ENCODE results near the gene NUDT4.

Gene NUDT4

DNA sequence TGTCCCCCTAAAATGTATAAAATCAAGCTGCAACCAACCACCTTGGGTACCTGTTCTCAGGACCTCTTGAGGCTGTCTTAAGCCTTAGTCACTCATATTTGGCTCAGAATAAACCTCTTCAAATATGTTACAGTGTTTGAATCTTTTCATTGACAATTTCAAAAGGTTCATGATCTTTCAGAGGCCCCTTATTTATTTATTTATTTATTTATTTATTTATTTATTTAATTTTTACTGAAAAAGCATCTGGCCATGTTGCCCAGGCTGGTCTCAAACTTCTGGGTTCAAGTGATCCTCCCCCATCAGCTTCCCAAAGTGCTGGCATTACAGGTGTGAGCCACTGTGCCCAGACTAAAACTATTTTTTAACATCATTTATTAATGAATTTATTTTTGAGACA is 8.2 kb upstream of the NUDT4 start:
- no peaks in the 10 kb centered on the region for H3K27me3 ChIP-seq (ENCODE audit: insufficient read depth, low read length, poor library complexity)
- no peaks in the 10 kb centered on the region for H3K79me2 ChIP-seq (ENCODE audit: control insufficient read depth, insufficient read depth, low read length)
- no peak overlapping the region for H3K4ac ChIP-seq (ENCODE audit: low read depth, low read length)
- H3K4me3 ChIP-seq (ENCODE audit: low read length) = no peak overlapping the region
- H3K4me1 ChIP-seq (ENCODE audit: control insufficient read depth, low read depth, low read length) = no peaks in the 10 kb centered on the region
- no peak overlapping the region for H2BK5ac ChIP-seq (ENCODE audit: low read length)
- no peak overlapping the region for H2BK120ac ChIP-seq (ENCODE audit: low read depth, low read length)
- no peak overlapping the region for H3K27ac ChIP-seq (ENCODE audit: low read depth, low read length)
- H4K8ac ChIP-seq (ENCODE audit: low read depth, low read length) = no peak overlapping the region
- DNase-seq = no peak
- H3K9ac ChIP-seq (ENCODE audit: low read length) = no peak overlapping the region
- H2BK15ac ChIP-seq (replicated peaks; ENCODE audit: low read depth) = no peak overlapping the region
- no peak overlapping the region for H4K5ac ChIP-seq (ENCODE audit: low read length)
- H3K36me3 ChIP-seq (ENCODE audit: control insufficient read depth, insufficient read depth, low read length) = no peaks in the 10 kb centered on the region
- no peaks in the 10 kb centered on the region for H3K79me1 ChIP-seq (ENCODE audit: low read length)
- H2AK5ac ChIP-seq (ENCODE audit: low read length) = no peak overlapping the region
- H3K23ac ChIP-seq (ENCODE audit: low read length) = no peak overlapping the region
- no peak overlapping the region for H3K18ac ChIP-seq (ENCODE audit: low read length)
- H3K4me2 ChIP-seq (ENCODE audit: low read length) = no peak overlapping the region
- H3K56ac ChIP-seq (ENCODE audit: low read length) = no peak overlapping the region

DNA sequence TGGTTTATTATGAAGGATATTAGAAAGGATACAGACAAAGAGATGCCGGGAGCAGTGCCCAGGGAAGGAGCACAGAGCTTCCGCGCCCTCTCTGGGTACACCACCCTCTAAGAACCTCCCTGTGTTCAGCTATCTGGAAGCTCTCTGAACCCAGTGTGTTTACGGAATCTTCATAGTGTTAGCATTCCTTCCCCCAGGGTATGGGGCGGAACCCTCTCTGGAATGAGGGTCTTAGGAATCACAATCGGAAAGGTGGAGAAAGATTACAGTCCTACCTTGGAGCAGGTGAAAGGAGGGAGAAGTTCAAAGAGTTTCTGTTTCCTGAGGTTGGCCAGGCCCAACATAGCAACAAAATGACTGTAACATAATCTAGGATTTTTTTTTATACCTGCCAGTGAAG is 6.8 kb upstream of the NUDT4 start:
- peak; percentile 75 for DNase-seq
- Histone ChIP-seq H3K4me1 (ENCODE audit: control insufficient read depth, low read depth, low read length) (no peaks in the 10 kb centered on the region), H3K79me2 (ENCODE audit: control insufficient read depth, insufficient read depth, low read length) (no peaks in the 10 kb centered on the region), H3K4ac (ENCODE audit: low read depth, low read length) (no peak overlapping the region), H3K4me3 (ENCODE audit: low read length) (no peak overlapping the region), H3K23ac (ENCODE audit: low read length) (no peak overlapping the region), H2AK5ac (ENCODE audit: low read length) (no peak overlapping the region), H2BK5ac (ENCODE audit: low read length) (no peak overlapping the region), H3K18ac (ENCODE audit: low read length) (no peak overlapping the region), H3K9ac (ENCODE audit: low read length) (no peak overlapping the region), H3K27ac (ENCODE audit: low read depth, low read length) (no peak overlapping the region), H3K79me1 (ENCODE audit: low read length) (no peaks in the 10 kb centered on the region), H4K5ac (ENCODE audit: low read length) (no peak overlapping the region), H2BK15ac (replicated peaks; ENCODE audit: low read depth) (no peak overlapping the region), H3K4me2 (ENCODE audit: low read length) (no peak overlapping the region), H2BK120ac (ENCODE audit: low read depth, low read length) (no peak overlapping the region), H4K8ac (ENCODE audit: low read depth, low read length) (no peak overlapping the region), H3K27me3 (ENCODE audit: insufficient read depth, low read length, poor library complexity) (no peaks in the 10 kb centered on the region), H3K36me3 (ENCODE audit: control insufficient read depth, insufficient read depth, low read length) (no peaks in the 10 kb centered on the region), H3K56ac (ENCODE audit: low read length) (no peak overlapping the region)
- no CpG with 5 or more reads among the region's 6 CpGs for WGBS (ENCODE audit: extremely low coverage, insufficient coverage, low lambda C conversion rate)

DNA sequence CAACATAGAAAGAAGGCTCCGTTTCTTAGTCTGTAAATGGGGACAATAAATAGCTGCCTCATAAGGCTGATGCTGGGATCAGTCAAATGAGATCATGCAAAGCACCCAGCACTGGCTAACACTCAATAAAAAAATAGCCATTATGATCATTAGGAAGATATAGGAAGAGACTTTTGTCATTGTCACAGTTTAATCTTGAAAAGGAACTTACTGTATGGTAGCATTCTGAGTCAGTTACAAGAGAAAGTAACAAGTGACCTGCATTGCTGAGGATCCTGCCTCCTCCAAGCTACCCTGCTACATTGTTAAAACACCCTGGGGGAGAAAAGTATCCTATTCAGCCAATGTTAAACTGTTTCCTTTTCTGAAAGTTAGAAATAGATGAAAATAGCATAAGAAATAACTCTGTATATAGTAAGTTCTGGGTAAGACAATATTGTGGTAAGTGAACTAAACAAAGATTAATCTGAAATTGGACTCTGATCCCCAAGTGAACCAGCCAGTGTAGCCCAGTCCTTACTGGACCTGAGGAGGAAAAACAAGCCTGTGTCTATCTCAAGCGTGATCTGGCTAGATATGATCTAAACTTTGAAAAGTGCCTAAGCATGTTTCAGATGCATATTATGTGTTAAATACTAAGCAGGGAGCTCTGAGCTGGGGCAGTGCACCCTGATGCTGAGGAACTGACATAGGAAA is 3.6 kb upstream of the NUDT4 start:
- no peak overlapping the region for H2BK15ac ChIP-seq (replicated peaks; ENCODE audit: low read depth)
- H3K79me2 ChIP-seq (ENCODE audit: control insufficient read depth, insufficient read depth, low read length) = peaks cover 9% of the 10 kb centered on the region
- no peak overlapping the region for H3K4ac ChIP-seq (ENCODE audit: low read depth, low read length)
- no peak overlapping the region for H3K9ac ChIP-seq (ENCODE audit: low read length)
- H3K23ac ChIP-seq (ENCODE audit: low read length) = no peak overlapping the region
- H2AK5ac ChIP-seq (ENCODE audit: low read length) = no peak overlapping the region
- peak; percentile 46 for DNase-seq
- no peak overlapping the region for H3K4me2 ChIP-seq (ENCODE audit: low read length)
- no peak overlapping the region for H3K27ac ChIP-seq (ENCODE audit: low read depth, low read length)
- no peak overlapping the region for H3K56ac ChIP-seq (ENCODE audit: low read length)
- no peak overlapping the region for H2BK120ac ChIP-seq (ENCODE audit: low read depth, low read length)
- H4K5ac ChIP-seq (ENCODE audit: low read length) = no peak overlapping the region
- peaks cover 3% of the 10 kb centered on the region for H3K4me1 ChIP-seq (ENCODE audit: control insufficient read depth, low read depth, low read length)
- H2BK5ac ChIP-seq (ENCODE audit: low read length) = no peak overlapping the region
- peaks cover 4% of the 10 kb centered on the region for H3K79me1 ChIP-seq (ENCODE audit: low read length)
- no peak overlapping the region for H4K8ac ChIP-seq (ENCODE audit: low read depth, low read length)
- no peak overlapping the region for H3K18ac ChIP-seq (ENCODE audit: low read length)
- no peaks in the 10 kb centered on the region for H3K27me3 ChIP-seq (ENCODE audit: insufficient read depth, low read length, poor library complexity)
- no peaks in the 10 kb centered on the region for H3K36me3 ChIP-seq (ENCODE audit: control insufficient read depth, insufficient read depth, low read length)
- no CpG with 5 or more reads among the region's 2 CpGs for WGBS (ENCODE audit: extremely low coverage, insufficient coverage, low lambda C conversion rate)
- no peak overlapping the region for H3K4me3 ChIP-seq (ENCODE audit: low read length)

DNA sequence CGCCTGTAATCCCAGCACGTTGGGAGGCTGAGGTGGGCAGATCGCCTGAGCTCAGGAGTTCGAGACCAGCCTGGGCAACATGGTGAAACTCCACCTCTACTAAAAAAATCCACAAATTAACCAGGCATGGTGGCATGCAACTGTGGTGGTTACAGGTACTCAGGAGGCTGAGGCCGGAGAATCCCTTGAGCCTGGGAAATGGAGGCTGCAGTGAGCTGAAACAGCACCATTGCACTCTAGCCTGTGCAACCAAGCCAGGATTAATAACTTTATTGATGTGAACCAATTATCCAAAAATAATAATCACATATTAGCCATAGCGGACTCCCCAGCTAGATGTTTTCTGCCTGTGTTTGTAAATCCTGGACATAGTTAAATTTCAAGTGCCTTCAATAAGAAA is 1.8 kb upstream of the NUDT4 start:
- H2BK15ac ChIP-seq (replicated peaks; ENCODE audit: low read depth) = no peak overlapping the region
- no peak overlapping the region for H3K18ac ChIP-seq (ENCODE audit: low read length)
- H3K9ac ChIP-seq (ENCODE audit: low read length) = no peak overlapping the region
- no peak overlapping the region for H3K4ac ChIP-seq (ENCODE audit: low read depth, low read length)
- H3K4me2 ChIP-seq (ENCODE audit: low read length) = no peak overlapping the region
- no peaks in the 10 kb centered on the region for H3K36me3 ChIP-seq (ENCODE audit: control insufficient read depth, insufficient read depth, low read length)
- H2BK120ac ChIP-seq (ENCODE audit: low read depth, low read length) = no peak overlapping the region
- H3K79me1 ChIP-seq (ENCODE audit: low read length) = peaks cover 4% of the 10 kb centered on the region
- no peaks in the 10 kb centered on the region for H3K27me3 ChIP-seq (ENCODE audit: insufficient read depth, low read length, poor library complexity)
- no peak overlapping the region for H3K4me3 ChIP-seq (ENCODE audit: low read length)
- peaks cover 23% of the 10 kb centered on the region for H3K79me2 ChIP-seq (ENCODE audit: control insufficient read depth, insufficient read depth, low read length)
- no peak overlapping the region for H4K8ac ChIP-seq (ENCODE audit: low read depth, low read length)
- H2BK5ac ChIP-seq (ENCODE audit: low read length) = no peak overlapping the region
- no peak overlapping the region for H4K5ac ChIP-seq (ENCODE audit: low read length)
- H3K27ac ChIP-seq (ENCODE audit: low read depth, low read length) = no peak overlapping the region
- H3K4me1 ChIP-seq (ENCODE audit: control insufficient read depth, low read depth, low read length) = peaks cover 3% of the 10 kb centered on the region
- H3K56ac ChIP-seq (ENCODE audit: low read length) = peak overlapping the region; percentile 10
- no peak for DNase-seq
- no CpG with 5 or more reads among the region's 6 CpGs for WGBS (ENCODE audit: extremely low coverage, insufficient coverage, low lambda C conversion rate)
- H3K23ac ChIP-seq (ENCODE audit: low read length) = no peak overlapping the region
- no peak overlapping the region for H2AK5ac ChIP-seq (ENCODE audit: low read length)

DNA sequence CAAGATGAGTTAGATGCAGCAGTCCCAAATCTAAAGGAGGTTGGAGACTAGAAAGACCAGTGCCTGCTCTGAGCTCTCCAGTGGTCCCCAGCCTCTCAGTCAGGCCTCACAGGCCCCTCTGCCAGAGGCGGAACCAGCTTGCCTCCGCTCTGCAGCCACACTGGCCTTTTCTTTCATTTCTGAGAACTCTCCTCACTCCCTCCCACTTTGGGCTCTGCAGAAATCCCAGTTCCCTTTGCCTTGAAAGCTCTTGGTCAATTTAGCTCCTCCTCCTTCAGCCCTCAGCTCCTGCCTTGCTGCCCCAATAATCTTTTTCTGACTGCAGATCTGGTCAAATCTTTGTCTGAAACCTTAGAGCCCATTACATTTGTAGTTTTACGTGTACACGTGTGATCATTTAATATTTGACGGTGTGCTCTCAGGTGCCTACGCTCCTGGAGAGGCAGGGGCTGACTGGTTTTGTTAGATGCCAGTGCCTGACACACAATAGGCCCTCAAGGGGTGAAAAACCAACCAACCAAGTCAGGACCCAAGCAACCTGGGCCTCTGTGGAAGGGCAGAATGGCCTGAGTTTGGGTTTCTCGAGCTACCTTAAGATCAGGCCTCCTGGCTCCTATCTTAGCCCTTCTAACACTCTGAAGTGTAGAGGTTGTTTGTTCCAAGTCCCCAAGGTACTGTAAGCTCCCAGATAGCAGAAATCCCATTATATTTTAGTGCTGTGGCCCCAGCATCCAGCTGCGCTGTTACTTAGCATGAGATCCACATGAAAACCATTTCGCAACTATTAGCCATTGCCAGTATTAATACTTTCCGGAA is 1.1 kb upstream of the NUDT4 start:
- Histone ChIP-seq H3K18ac (ENCODE audit: low read length) (peak overlapping the region; percentile 54), H3K4ac (ENCODE audit: low read depth, low read length) (no peak overlapping the region), H3K36me3 (ENCODE audit: control insufficient read depth, insufficient read depth, low read length) (no peaks in the 10 kb centered on the region), H3K9ac (ENCODE audit: low read length) (peak overlapping the region; percentile 52), H2BK5ac (ENCODE audit: low read length) (peak overlapping the region; percentile 37), H2BK15ac (replicated peaks; ENCODE audit: low read depth) (no peak overlapping the region), H4K8ac (ENCODE audit: low read depth, low read length) (no peak overlapping the region), H3K79me1 (ENCODE audit: low read length) (peaks cover 4% of the 10 kb centered on the region), H3K23ac (ENCODE audit: low read length) (no peak overlapping the region), H3K4me2 (ENCODE audit: low read length) (peak overlapping the region; percentile 23), H3K4me1 (ENCODE audit: control insufficient read depth, low read depth, low read length) (peaks cover 7% of the 10 kb centered on the region), H2AK5ac (ENCODE audit: low read length) (peak overlapping the region; percentile 22), H2BK120ac (ENCODE audit: low read depth, low read length) (no peak overlapping the region), H3K27me3 (ENCODE audit: insufficient read depth, low read length, poor library complexity) (no peaks in the 10 kb centered on the region), H3K27ac (ENCODE audit: low read depth, low read length) (peak overlapping the region; percentile 56), H3K4me3 (ENCODE audit: low read length) (no peak overlapping the region), H4K5ac (ENCODE audit: low read length) (no peak overlapping the region), H3K56ac (ENCODE audit: low read length) (peak overlapping the region; percentile 82), H3K79me2 (ENCODE audit: control insufficient read depth, insufficient read depth, low read length) (peaks cover 29% of the 10 kb centered on the region)
- DNase-seq = peak; percentile 75
- no CpG with 5 or more reads among the region's 10 CpGs for WGBS (ENCODE audit: extremely low coverage, insufficient coverage, low lambda C conversion rate)

All from mesendoderm (in vitro differentiated cells).